ENCODE data around the gene RRP15. TPM values are rescaled to one million over a fixed set of nuclear protein-coding genes. Genes with fewer than 3 reads are reported as not detected.

The RRP15 gene
- total and polyA plus RNA-seq, 2 donors from 2014 or later: 5.9 to 21.4 TPM

GRCh38 chr1:218357211-218357892 lies 72.3 kb downstream of the RRP15 start:
- TF ChIP-seq CTCF (IDR thresholded peaks at IDR 0.05; ENCODE audit: borderline replicate concordance, extremely low read depth, insufficient read depth): no peak
- Histone ChIP-seq H3K27me3 (ENCODE audit: control insufficient read depth, insufficient read depth, low read length) (no peaks in the 10 kb centered on the region), H3K9ac (ENCODE audit: low read length in 3 of 3) (no peak overlapping the region), H3K36me3 (ENCODE audit: control insufficient read depth in 2 of 3, insufficient read depth in 3 of 3, low read length in 3 of 3) (no peaks in the 10 kb centered on the region), H3K4me3 (ENCODE audit: low read length in 3 of 3) (no peak overlapping the region), H3K27ac (ENCODE audit: low read depth in 2 of 2, low read length in 2 of 2) (peak overlapping the region in 1 of 2 donors; percentile 24), H3K9me3 (ENCODE audit: control insufficient read depth in 2 of 3, insufficient read depth in 1 of 3, low read length in 3 of 3) (no peaks in the 10 kb centered on the region), H3K4me1 (ENCODE audit: control insufficient read depth in 2 of 3, insufficient read depth in 2 of 3, low read depth in 1 of 3, low read length in 3 of 3) (no peaks in the 10 kb centered on the region)
- intact Hi-C loops (cut with DNase I): no loop called here
- no peak for FAIRE-seq
- no peak for DNase-seq

GRCh38 chr1:218357893-218358232 lies 72.8 kb downstream of the RRP15 start:
- DNase-seq: no peak
- H3K9me3 ChIP-seq (ENCODE audit: control insufficient read depth in 2 of 3, insufficient read depth in 1 of 3, low read length in 3 of 3): no peaks in the 10 kb centered on the region
- H3K4me1 ChIP-seq (ENCODE audit: control insufficient read depth in 2 of 3, insufficient read depth in 2 of 3, low read depth in 1 of 3, low read length in 3 of 3): no peaks in the 10 kb centered on the region
- no peak for FAIRE-seq
- TF ChIP-seq CTCF (IDR thresholded peaks at IDR 0.05; ENCODE audit: borderline replicate concordance, extremely low read depth, insufficient read depth): no peak
- no peaks in the 10 kb centered on the region for H3K27me3 ChIP-seq (ENCODE audit: control insufficient read depth, insufficient read depth, low read length)
- no peak overlapping the region for H3K4me3 ChIP-seq (ENCODE audit: low read length in 3 of 3)
- H3K9ac ChIP-seq (ENCODE audit: low read length in 3 of 3): no peak overlapping the region
- no peaks in the 10 kb centered on the region for H3K36me3 ChIP-seq (ENCODE audit: control insufficient read depth in 2 of 3, insufficient read depth in 3 of 3, low read length in 3 of 3)
- no peak overlapping the region for H3K27ac ChIP-seq (ENCODE audit: low read depth in 2 of 2, low read length in 2 of 2)
- intact Hi-C loops (cut with DNase I): no loop called here

- FAIRE-seq (no peak), DNase-seq (peak in 2 of 5 donors; percentile 66 to 78)
- Histone ChIP-seq H3K36me3 (ENCODE audit: control insufficient read depth in 2 of 3, insufficient read depth in 3 of 3, low read length in 3 of 3) (no peaks in the 10 kb centered on the region), H3K9ac (ENCODE audit: low read length in 3 of 3) (no peak overlapping the region), H3K4me1 (ENCODE audit: control insufficient read depth in 2 of 3, insufficient read depth in 2 of 3, low read depth in 1 of 3, low read length in 3 of 3) (peaks cover under 1 to 4% (median 2%) of the 10 kb centered on the region in 3 donors), H3K4me3 (ENCODE audit: low read length in 3 of 3) (no peak overlapping the region), H3K9me3 (ENCODE audit: control insufficient read depth in 2 of 3, insufficient read depth in 1 of 3, low read length in 3 of 3) (no peaks in the 10 kb centered on the region), H3K27ac (ENCODE audit: low read depth in 2 of 2, low read length in 2 of 2) (no peak overlapping the region), H3K27me3 (ENCODE audit: control insufficient read depth, insufficient read depth, low read length) (no peaks in the 10 kb centered on the region)
- TF ChIP-seq CTCF (IDR thresholded peaks at IDR 0.05; ENCODE audit: borderline replicate concordance, extremely low read depth, insufficient read depth): peak; percentile 48
- intact Hi-C loops (cut with DNase I): no loop called here
These were observed 76.4 kb downstream of the RRP15 start for GRCh38 chr1:218361298-218362065.
